T-helper 17 cell (primary cell): Measurements from ENCODE around the gene SLC22A31. TPM values are rescaled to one million over a fixed set of nuclear protein-coding genes. Genes with fewer than 3 reads are reported as not detected.
"Not testable (repeated sequence)": the region's sequence is repeated elsewhere in the genome, so short reads cannot be mapped to it uniquely, and the experiment has no call there.

Experiments used
- ATAC-seq: fragments of 150-1000 bp; cut with Tn5 transposase; 2 replicates; pipeline ENCODE4 v1.10.0; 2021; ENCODE audit warnings: mild to moderate bottlenecking, moderate library complexity
- DNase-seq, 3 donors: peaks; one replicate each; pipeline versions ENCODE4 v3.0.0 to v3.0.0-alpha.2; 2020 to 2021
- H3K9me3 ChIP-seq: one replicate; pipeline ENCODE4 v1.7.0; 2013; ENCODE audit warnings: low read length, mild to moderate bottlenecking; ENCODE audit not compliant: control insufficient read depth, poor library complexity, severe bottlenecking
- H3K27ac Mint-ChIP-seq: one replicate; pipeline ENCODE4 v1.8.0; 2022; ENCODE audit warnings: mild to moderate bottlenecking, moderate library complexity, mixed read lengths
- H3K27me3 Mint-ChIP-seq: one replicate; pipeline ENCODE4 v1.8.0; 2022; ENCODE audit warnings: mixed read lengths
- H3K36me3 Mint-ChIP-seq: one replicate; pipeline ENCODE4 v1.8.0; 2022; ENCODE audit warnings: low read depth, mixed read lengths
- H3K4me1 Mint-ChIP-seq: one replicate; pipeline ENCODE4 v1.8.0; 2022; ENCODE audit warnings: mild to moderate bottlenecking, mixed read lengths
- H3K4me3 Mint-ChIP-seq: one replicate; pipeline ENCODE4 v1.8.0; 2022; ENCODE audit warnings: mild to moderate bottlenecking, moderate library complexity, mixed read lengths
- total RNA-seq, 4 donors: library from RNA in 2 of 4; stranded (reverse) in 2 of 4; gene quantifications; one replicate each; pipeline ENCODE4 v1.2.3 and lab custom pipeline; 2022 to 2026

The SLC22A31 gene
- total RNA-seq, 2 donors from 2014 or later, result 0.52 to 0.76 TPM

DNA sequence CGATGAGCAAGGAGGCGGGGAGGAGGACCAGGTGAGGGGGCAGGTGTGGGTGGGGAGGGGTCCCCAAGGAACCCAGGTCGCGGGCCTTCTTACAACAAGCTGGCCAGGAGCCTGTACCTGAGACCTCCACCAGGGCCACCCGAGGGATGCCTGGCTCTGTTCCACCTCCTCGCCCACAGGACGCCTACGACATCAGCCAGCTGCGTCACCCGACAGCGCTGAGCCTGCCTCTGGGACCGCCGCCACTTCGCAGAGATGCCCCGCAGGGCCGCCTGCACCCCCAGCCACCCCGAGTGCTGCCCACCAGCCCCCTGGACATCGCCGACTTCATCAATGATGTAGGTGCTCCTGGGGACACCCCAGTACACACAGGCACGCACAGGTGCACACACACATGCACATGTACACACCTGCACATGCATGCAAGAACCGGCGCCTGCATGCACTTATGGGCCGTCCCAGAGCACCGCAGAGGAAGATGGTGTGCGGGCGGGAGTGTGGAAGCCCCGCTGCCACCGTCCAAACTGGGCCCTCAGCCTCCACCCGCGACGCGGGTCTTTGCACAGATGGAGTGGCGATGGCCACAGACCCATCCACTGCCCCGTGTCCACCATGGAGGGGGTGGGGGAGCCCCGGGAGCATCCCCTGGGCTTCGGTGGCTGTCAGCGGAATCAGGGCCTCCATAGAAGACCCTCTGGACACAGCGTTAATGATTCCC is 6.6 kb downstream of the SLC22A31 start:
- Mint-ChIP-seq H3K27me3 (peaks cover 9% of the 10 kb centered on the region), H3K4me1 (no peaks in the 10 kb centered on the region), H3K27ac (no peak overlapping the region), H3K4me3 (no peak overlapping the region), H3K36me3 (no peaks in the 10 kb centered on the region)
- no peaks in the 10 kb centered on the region for H3K9me3 ChIP-seq
- DNase-seq, result peak in 1 of 3 donors; percentile 10
- ATAC-seq, result no peak

DNA sequence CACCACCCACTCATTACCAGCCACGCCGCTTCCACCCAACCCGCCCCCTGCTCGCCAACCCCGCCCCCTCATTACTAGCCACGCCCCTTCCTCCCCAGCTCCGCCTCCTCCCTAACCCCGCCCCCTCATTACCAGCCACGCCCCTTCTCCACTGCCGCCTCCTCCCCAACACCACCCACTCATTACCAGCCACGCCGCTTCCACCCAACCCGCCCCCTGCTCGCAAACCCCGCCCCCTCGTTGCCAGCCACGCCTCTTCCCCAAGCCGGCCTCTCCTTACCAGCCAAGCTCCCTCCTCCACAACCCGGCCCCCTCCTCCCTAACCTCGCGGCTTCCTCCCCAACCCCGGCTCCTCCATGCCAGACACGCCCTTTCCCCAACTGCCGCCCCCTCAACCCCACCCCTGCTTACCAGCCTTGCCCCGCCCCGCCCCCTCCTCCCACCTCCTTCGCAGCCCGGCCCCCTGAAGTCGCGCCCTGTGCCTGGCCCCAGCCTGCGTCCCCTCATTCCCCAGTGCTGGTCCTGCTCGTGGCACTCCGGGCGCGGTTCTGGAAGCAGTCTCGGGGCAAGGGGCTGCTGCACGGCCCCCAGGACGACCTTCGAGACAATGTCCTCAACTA is 7.3 kb downstream of the SLC22A31 start:
- no peaks in the 10 kb centered on the region for H3K9me3 ChIP-seq
- peak; percentile 49 for ATAC-seq
- DNase-seq, result no peak
- no peaks in the 10 kb centered on the region for H3K4me1 Mint-ChIP-seq
- no peaks in the 10 kb centered on the region for H3K36me3 Mint-ChIP-seq
- H3K27me3 Mint-ChIP-seq, result peaks cover 8% of the 10 kb centered on the region
- peak overlapping the region; percentile 70 for H3K4me3 Mint-ChIP-seq
- no peak overlapping the region for H3K27ac Mint-ChIP-seq

DNA sequence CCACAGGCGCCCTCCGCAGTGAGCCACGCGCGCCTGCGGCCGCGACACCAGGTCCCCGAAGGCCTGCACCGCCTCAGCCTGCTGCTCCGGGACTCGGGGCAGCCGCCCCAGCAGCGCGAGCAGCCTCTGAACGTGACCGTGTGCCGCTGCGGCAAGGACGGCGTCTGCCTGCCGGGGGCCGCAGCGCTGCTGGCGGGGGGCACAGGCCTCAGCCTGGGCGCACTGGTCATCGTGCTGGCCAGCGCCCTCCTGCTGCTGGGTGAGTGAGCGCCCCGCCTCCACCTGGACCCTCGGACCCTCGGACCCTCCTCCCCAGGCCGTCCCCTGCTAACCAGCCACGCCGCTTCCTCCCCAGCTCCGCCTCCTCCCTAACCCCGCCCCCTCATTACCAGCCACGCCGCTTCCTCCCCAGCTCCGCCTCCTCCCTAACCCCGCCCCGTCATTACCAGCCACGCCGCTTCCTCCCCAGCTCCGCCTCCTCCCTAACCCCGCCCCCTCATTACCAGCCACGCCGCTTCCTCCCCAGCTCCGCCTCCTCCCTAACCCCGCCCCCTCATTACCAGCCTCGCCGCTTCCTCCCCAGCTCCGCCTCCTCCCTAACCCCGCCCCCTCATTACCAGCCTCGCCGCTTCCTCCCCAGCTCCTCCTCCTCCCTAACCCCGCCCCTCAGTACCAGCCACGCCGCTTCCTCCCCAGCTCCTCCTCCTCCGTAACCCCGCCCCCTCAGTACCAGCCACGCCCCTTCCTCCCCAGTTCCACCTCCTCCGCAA is 8.0 kb downstream of the SLC22A31 start:
- DNase-seq (peak; percentile 48 to 83 (median 63)), ATAC-seq (peak; percentile 75)
- H3K27ac Mint-ChIP-seq, H3K27me3 Mint-ChIP-seq, H3K36me3 Mint-ChIP-seq, H3K9me3 ChIP-seq, H3K4me1 Mint-ChIP-seq: not testable (repeated sequence)
- H3K4me3 Mint-ChIP-seq, result peak overlapping the region; percentile 70

DNA sequence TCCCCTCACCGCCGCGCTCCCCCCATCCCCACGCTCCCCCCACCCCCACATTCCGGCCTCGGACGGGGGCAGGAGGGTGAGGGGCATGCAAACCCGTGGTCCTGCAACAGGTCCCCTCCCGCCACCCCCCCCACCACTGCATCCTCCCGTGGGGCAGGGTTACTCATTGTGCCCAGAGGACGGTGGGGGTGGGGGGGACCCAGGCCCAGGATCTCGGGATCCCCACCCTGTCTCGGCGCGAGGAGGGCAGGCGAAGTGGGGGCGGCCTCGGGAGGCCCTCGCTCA is 8.5 kb downstream of the SLC22A31 start:
- H3K9me3 ChIP-seq, result no peaks in the 10 kb centered on the region
- no peak for DNase-seq
- Mint-ChIP-seq H3K4me1 (no peaks in the 10 kb centered on the region), H3K27me3 (no peaks in the 10 kb centered on the region), H3K27ac (no peak overlapping the region), H3K4me3 (no peak overlapping the region), H3K36me3 (no peaks in the 10 kb centered on the region)
- ATAC-seq, result no peak

DNA sequence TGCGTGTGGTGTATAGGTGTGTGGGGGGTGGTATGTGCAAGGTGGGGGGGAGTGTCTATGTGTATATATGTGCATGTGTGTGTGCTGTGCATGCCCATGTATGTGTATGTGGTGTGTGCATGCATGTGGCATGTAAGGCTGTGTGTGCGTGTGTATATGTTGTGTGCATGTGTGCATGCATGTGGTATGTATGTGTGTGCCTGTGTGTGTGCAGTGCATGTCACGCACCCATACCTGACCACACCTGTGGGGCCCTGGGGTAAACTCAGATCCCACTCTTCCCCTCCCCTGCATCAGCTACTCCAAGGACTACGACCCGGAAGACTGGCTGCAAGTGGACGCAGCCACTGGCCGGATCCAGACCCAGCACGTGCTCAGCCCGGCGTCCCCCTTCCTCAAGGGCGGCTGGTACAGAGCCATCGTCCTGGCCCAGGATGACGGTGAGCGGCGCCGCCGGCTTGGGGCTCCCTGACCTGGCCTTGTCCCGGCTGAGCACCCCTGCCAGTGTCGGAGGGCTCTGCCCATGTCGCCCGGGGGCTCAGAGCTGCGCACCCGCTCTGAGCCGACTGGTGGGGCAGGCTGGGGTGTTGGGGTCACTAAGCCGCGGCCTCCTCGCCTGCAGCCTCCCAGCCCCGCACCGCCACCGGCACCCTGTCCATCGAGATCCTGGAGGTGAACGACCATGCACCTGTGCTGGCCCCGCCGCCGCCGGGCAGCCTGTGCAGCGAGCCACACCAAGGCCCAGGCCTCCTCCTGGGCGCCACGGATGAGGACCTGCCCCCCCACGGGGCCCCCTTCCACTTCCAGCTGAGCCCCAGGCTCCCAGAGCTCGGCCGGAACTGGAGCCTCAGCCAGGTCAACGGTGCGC is 9.1 kb downstream of the SLC22A31 start:
- H3K36me3 Mint-ChIP-seq, result no peaks in the 10 kb centered on the region
- H3K27ac Mint-ChIP-seq, result no peak overlapping the region
- H3K9me3 ChIP-seq, result no peaks in the 10 kb centered on the region
- H3K4me3 Mint-ChIP-seq, result no peak overlapping the region
- no peaks in the 10 kb centered on the region for H3K4me1 Mint-ChIP-seq
- no peaks in the 10 kb centered on the region for H3K27me3 Mint-ChIP-seq
- ATAC-seq (no peak), DNase-seq (no peak)

DNA sequence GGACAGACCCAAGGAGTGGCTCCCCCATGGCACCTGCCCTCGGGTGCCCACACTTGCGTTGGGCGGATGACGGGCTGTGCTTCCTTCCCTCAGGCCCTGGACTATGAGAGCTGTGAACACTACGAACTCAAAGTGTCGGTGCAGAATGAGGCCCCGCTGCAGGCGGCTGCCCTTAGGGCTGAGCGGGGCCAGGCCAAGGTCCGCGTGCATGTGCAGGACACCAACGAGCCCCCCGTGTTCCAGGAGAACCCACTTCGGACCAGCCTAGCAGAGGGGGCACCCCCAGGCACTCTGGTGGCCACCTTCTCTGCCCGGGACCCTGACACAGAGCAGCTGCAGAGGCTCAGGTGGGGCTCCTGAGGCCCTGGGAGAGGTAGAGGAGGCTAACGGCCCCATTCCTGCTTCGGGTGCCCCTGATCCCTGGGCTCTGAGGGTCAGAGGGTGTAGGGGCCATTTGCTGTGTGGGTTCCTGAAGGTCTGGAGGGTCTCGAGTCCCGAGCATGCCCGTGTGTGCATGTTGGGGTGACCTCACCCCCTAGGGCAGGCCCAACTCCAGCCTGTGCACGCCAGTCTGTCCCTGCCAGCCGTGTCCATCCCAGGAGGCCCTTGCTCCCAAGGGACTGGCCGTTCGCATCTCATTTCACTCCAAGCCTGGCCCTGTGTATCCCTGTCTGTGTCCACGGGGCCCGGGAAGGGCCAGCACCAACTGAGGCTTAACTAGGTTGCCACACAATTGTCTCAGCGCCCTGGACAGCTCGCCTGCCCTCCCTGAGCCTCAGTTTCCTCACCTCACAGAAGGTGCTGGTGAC is 10.0 kb downstream of the SLC22A31 start:
- Mint-ChIP-seq H3K4me3 (no peak overlapping the region), H3K27me3 (no peaks in the 10 kb centered on the region), H3K27ac (peak overlapping the region; percentile 59), H3K36me3 (no peaks in the 10 kb centered on the region), H3K4me1 (no peaks in the 10 kb centered on the region)
- H3K9me3 ChIP-seq, result no peaks in the 10 kb centered on the region
- ATAC-seq, result no peak
- DNase-seq, result no peak

DNA sequence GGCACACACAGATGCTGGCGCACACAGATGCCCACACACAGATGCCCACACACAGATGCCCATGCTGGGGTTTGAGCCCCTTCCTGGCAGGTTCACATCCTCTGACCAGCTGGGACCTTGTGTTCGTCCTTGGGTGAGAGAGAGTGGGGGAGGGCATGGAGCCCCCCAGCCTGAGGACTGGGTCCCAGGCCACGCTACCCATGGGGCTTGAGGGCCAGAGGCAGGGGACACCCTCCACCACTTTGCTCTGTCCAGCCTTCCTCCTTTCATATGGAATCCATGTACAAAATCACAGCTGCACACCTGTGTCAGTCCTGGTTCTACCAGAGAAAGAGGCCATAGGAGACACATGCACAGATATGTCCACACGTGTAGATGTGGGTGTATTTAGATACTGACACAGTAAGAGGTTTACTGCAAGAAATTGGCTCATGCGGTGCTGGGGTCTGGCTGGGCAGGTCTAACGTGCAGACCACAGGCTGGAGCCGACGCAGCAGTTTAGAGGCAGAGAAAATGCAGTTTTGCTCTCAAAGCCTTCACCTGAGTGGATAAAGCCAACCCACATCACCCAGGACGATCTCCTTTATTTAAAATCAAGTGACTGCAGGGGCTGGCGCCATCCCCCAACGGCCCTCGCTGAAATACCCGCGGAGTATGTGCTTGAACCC is 10.8 kb downstream of the SLC22A31 start:
- Mint-ChIP-seq H3K4me3 (no peak overlapping the region), H3K27ac (peak overlapping the region; percentile 59), H3K4me1 (no peaks in the 10 kb centered on the region), H3K27me3 (no peaks in the 10 kb centered on the region), H3K36me3 (no peaks in the 10 kb centered on the region)
- ATAC-seq (no peak), DNase-seq (no peak)
- H3K9me3 ChIP-seq, result no peaks in the 10 kb centered on the region

DNA sequence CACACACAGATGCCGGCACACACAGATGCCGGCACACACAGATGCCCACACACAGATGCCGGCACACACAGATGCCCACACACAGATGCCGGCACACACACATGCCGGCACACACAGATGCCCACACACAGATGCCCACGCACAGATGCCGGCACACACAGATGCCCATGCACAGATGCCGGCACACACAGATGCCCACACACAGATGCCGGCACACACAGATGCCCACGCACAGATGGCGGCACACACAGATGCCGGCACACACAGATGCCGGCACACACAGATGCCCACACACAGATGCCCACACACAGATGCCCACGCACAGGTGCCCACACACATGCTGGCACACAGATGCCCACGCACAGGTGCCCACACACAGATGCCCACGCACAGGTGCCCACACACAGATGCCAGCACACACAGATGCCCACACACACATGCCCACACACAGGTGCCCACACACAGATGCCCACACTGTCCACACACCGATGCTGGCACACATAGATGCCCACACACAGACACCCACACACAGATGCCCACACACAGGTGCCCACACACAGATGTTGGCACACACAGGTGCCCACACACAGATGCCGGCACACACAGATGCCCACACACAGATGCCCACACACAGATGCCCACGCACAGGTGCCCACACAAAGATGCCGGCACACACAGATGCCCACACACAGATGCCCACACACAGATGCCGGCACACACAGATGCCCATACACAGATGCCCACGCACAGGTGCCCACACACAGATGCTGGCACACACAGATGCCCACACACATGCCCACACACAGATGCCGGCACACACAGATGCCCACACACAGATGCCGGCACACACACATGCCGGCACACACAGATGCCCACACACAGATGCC is 11.6 kb downstream of the SLC22A31 start:
- H3K9me3 ChIP-seq, H3K27me3 Mint-ChIP-seq, H3K36me3 Mint-ChIP-seq, H3K4me3 Mint-ChIP-seq, H3K4me1 Mint-ChIP-seq, ATAC-seq, DNase-seq: not testable (repeated sequence)
- H3K27ac Mint-ChIP-seq, result peak overlapping the region; percentile 59

DNA sequence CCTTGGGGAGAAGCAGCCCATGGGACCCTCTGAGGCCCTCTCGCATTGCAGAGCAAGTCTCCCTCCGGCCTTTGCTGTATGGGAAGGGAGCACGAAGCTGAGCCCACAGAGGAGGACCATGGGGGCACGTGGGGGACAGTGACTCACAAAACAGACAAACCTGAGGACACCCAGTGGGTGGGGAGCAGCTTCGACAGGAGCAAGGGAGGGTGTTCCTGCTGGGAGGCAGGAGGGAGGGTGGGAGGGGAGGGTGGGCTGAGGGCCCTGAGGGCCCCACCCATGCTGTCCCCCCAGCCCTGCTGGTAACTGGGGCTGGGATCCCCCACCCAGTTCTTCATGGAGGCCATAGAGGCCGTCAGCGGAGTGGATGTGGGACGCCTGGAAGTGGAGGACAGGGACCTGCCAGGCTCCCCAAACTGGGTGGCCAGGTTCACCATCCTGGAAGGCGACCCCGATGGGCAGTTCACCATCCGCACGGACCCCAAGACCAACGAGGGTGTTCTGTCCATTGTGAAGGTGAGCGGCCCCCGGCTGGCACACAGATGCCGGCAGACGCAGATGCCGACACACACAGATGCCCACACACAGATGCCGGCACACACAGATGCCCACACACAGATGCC is 12.5 kb downstream of the SLC22A31 start:
- H3K4me1 Mint-ChIP-seq, result no peaks in the 10 kb centered on the region
- peak; percentile 22 for ATAC-seq
- peak overlapping the region; percentile 19 for H3K27ac Mint-ChIP-seq
- DNase-seq, result no peak
- no peaks in the 10 kb centered on the region for H3K9me3 ChIP-seq
- H3K36me3 Mint-ChIP-seq, result no peaks in the 10 kb centered on the region
- peak overlapping the region; percentile 8 for H3K4me3 Mint-ChIP-seq
- no peaks in the 10 kb centered on the region for H3K27me3 Mint-ChIP-seq

DNA sequence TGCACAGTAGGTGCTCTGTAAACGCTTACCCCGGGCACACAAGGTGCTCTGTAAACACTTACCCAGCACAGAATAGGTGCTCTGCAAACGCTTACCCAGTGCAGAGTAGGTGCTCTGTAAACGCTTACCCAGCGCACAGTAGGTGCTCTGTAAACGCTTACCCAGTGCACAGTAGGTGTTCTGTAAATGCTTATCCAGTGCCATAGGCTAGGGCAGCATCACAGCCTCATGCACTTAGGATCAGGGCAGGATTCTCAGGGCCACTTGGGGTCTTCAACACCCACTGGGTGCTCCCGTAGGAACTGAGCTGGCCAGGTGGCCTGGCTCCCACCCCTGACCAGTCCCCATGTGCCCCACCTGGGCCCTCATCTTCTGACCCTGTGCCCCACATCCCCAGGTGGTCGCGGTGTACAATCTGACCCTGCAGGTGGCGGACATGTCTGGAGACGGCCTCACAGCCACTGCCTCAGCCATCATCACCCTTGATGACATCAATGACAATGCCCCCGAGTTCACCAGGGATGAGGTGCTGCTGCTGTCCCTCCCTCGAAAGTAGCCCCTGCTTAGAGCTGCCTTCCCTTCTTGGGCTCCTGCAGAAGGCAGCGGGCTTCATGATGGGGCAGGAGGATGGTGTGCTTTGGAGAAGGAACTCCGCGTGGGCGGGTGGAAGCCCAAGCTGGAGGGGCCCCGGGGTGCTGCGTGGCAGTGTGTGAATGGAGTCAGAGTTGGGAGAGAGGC is 13.1 kb downstream of the SLC22A31 start:
- Mint-ChIP-seq H3K27me3 (no peaks in the 10 kb centered on the region), H3K4me1 (no peaks in the 10 kb centered on the region), H3K27ac (peak overlapping the region; percentile 19), H3K4me3 (peak overlapping the region; percentile 8), H3K36me3 (no peaks in the 10 kb centered on the region)
- H3K9me3 ChIP-seq, result no peaks in the 10 kb centered on the region
- ATAC-seq, result peak; percentile 46
- no peak for DNase-seq
